PFSK-1 (cell line): ENCODE measurements around the gene WASHC4.

Source experiments
- FOXP2 ChIP-seq: optimal IDR thresholded peaks from 2 replicates; pipeline ENCODE3; 2011; ENCODE audit warnings: borderline replicate concordance, control low read depth, inconsistent platforms; ENCODE audit not compliant: insufficient read depth; ENCODE audit errors: extremely low read length, extremely low read depth
- POLR2AphosphoS5 ChIP-seq: IDR thresholded peaks from 2 replicates; pipeline ENCODE4 v1.6.1; 2012; ENCODE audit warnings: low read depth, mild to moderate bottlenecking, control low read depth, low read length, moderate library complexity
- REST ChIP-seq, 2 experiments: IDR thresholded peaks; 2 replicates each; pipeline versions ENCODE4 v1.6.1 to v1.8.0; 2011 to 2012; ENCODE audit warnings: low read depth in 2 of 2, low read length in 2 of 2, control low read depth in 1 of 2, inconsistent platforms in 1 of 2, mild to moderate bottlenecking in 1 of 2, moderate library complexity in 1 of 2; ENCODE audit not compliant: insufficient read depth in 1 of 2
- SIN3A ChIP-seq: IDR thresholded peaks from 2 replicates; pipeline ENCODE4 v1.6.1; 2012; ENCODE audit warnings: mild to moderate bottlenecking, low read length, moderate library complexity, borderline replicate concordance; ENCODE audit not compliant: insufficient read depth
- TAF1 ChIP-seq: IDR thresholded peaks from 2 replicates; pipeline ENCODE4 v1.6.1; 2012; ENCODE audit warnings: low read length, control low read depth, borderline replicate concordance; ENCODE audit not compliant: insufficient read depth

The WASHC4 gene

DNA sequence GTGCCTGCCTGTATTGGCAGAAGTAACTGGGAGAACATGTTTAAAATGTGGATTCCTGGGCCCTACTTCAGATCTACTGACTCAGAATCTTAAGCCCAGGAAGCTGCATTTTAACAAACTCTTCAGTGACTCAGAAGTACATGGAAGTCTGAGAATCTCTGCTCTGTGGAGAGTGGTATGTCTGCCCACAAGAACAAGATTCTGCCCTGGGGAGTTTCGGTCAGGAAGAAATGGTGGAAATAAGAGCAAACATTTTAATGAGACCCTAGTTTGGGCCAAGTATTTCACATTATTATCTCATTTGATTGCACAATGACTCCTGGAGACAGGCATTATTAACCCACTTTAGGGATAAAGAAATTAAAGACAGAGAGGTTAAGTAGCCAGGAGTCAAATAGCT, 31.4 kb upstream of the WASHC4 start:
- TF ChIP-seq POLR2AphosphoS5, result no peak
- TF ChIP-seq TAF1, result no peak
- no peak for TF ChIP-seq FOXP2
- no peak for TF ChIP-seq REST (IDR thresholded peaks at IDR 0.05; ENCODE audit: insufficient read depth in 1 of 2, low read depth in 2 of 2, low read length in 2 of 2)
- TF ChIP-seq SIN3A, result no peak

- TF ChIP-seq TAF1 (no peak), SIN3A (no peak), FOXP2 (no peak), REST (IDR thresholded peaks at IDR 0.05; ENCODE audit: insufficient read depth in 1 of 2, low read depth in 2 of 2, low read length in 2 of 2) (no peak), POLR2AphosphoS5 (no peak)
Measured at GRCh38 chr12:105076913-105077312, 30.6 kb upstream of the WASHC4 start.

DNA sequence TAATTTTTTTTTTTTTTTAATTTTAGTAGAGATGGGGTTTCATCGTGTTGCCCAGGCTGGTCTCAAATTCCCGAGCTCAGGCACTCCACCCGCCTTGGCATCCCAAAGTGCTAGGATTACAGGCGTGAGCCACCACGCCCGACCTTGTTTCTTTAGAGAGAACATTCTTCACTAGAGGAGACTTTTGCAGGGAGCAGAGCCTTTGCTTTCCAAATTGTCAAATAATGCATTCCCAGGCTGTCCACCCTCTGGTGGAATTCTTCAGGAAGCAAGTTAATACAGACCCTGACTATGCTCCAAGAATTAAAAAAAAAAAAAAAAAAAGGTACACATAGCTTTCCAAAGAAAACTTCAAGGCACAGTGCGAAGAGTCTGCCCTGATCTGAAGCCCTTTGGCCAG, 30.1 kb upstream of the WASHC4 start:
- TF ChIP-seq TAF1 (no peak), FOXP2 (no peak), POLR2AphosphoS5 (no peak), SIN3A (no peak), REST (IDR thresholded peaks at IDR 0.05; ENCODE audit: insufficient read depth in 1 of 2, low read depth in 2 of 2, low read length in 2 of 2) (no peak)

DNA sequence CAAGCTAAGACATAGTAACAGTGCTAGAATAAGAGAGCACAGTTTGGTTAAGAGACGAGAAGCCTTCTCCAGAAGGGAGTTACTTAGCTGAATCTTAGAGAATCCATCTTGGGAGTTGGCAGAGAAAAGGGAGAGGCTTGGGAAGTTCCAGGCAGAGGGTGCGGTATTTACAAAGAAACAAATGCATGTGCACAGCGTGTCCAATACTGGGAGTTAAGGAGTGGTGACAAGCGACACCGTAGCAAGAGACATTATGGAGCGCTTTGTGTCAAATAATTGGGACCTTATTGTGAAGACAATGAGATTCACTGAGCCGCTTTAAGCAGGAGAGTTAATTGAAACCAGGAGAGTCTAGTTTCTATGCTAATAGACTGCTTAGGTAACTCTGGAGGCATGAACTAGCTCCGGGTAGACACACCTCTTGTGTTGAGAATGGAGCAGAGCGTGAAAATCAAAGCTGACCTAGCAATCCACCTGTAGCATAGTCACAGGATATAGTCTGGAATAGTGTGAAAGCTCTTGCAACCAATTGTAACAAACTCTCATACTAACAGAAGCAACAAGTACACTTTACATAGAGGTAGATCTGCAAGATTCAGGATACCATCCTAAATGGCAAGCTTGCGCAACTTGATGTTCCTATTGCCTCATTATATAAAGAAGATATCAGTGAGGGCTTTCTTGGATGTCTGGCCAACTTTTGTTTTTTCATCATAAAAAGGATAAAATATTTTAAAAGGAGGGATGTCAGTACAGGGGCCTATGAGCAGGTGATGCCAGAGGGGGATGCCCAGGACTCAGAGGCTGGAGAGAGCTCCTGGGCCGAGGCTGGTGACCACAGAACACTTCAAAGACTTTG, 28.6 kb upstream of the WASHC4 start:
- no peak for TF ChIP-seq REST (IDR thresholded peaks at IDR 0.05; ENCODE audit: insufficient read depth in 1 of 2, low read depth in 2 of 2, low read length in 2 of 2)
- no peak for TF ChIP-seq FOXP2
- TF ChIP-seq POLR2AphosphoS5, result no peak
- TF ChIP-seq SIN3A, result no peak
- TF ChIP-seq TAF1, result no peak
